GM19023 (cell line): ENCODE results near the gene FAM114A2.

Source experiments
- ATAC-seq: cut with Tn5 transposase; IDR thresholded peaks from one replicate; pipeline ENCODE4 v1.9.1; 2021; ENCODE audit warnings: mild to moderate bottlenecking, moderate library complexity; ENCODE audit not compliant: unreplicated experiment

The FAM114A2 gene

GRCh38 chr5:153988510-153988909 is 50.2 kb downstream of the FAM114A2 start:
- no peak for ATAC-seq

DNA sequence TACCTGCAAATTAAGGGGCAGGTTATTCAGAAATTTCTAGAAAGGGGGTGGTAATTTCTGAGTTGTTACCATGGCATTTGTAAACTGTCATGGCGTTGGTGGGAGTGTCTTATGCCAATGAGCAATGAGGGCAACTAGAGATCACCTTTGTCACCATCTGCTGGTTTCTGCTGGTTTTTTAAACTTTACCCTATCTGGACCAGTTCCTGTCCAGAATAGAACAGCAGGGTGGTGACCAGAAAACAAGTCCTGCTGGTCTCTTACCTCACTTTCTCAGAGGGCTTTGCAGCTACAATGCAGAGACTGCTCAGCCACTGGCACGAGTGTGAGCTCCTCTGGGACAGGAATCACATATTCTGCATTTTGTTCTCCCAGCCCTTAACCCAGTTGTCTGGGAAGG is 51.4 kb downstream of the FAM114A2 start:
- no peak for ATAC-seq

- no peak for ATAC-seq
Observed at GRCh38 chr5:153985498-153985897, 53.2 kb downstream of the FAM114A2 start.

DNA sequence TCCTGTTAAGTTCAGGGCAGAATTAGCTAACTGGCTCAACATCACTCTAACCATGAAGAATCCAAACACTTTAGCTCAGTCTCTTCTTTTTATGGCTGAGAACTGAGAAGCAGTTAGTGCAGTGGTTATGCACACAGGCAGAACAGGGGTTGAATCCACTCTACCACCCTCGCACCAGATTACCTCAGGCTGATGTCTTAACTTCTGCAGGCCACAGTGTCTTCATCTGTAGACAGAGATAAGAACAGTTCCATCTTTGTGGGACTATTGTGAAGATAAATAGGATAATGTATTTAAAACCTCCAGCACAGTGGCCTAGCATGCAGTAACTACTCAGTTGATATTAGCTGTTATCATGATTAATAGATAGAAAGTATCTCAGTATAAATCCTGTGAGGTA is 54.8 kb downstream of the FAM114A2 start:
- ATAC-seq: no peak

- ATAC-seq: no peak
Observed at GRCh38 chr5:153981905-153982605, 56.7 kb downstream of the FAM114A2 start.

DNA sequence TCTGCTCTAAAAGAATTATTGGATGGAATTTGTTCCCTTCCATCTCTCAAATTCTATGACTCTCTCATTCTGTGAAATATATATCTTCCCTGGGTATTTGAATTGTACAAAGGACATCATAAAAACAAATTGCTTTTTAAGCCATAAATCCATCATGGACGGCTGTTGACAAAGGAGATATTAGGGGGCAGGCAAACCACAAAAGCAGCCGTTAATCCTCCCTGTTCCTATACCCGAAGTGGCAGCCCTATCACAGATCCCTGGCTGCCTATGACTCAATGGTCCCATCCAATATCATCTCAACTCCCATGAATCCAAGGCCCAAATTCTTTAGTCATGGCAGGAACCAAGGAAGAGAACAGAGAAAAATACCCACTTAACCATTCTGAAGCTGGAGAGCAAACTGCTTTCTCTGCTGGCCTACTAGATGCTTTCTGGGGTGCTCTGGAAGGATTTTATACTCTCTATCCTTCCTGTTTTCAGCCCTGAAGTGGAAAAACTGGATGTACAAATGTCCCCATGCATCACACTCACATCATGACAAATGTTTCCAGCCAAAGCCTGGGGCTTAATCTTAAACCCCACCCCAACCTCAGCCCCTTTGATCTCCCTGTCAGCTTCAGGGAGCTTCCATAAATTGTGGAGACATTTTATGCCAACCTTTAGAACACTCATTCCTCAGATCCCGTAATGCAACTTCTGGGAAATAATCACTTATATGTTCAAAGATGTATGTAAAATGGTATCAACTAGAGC is 59.5 kb downstream of the FAM114A2 start:
- ATAC-seq: no peak

DNA sequence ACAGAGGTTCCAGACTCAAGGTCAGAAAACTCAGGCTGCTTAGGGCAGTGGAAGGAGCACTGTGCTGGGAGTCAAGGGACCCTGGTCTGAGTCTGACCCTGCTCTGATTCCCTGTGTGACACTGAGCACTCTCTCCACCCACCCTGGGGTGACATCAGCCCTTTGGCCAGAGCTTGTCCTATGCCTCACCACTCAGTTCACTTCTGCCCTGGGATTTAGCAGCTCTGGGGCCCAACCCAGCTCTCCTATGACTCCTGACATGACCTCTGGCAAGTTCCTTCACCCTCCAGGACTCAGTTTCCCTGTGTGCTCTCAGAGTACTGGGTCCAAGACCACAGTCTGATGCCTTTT is 63.9 kb downstream of the FAM114A2 start:
- ATAC-seq: no peak

- peak; percentile 76 for ATAC-seq
Observed at GRCh38 chr5:153974131-153974812, 64.4 kb downstream of the FAM114A2 start.

- ATAC-seq: no peak
Observed at GRCh38 chr5:153972240-153972639, 66.5 kb downstream of the FAM114A2 start.

DNA sequence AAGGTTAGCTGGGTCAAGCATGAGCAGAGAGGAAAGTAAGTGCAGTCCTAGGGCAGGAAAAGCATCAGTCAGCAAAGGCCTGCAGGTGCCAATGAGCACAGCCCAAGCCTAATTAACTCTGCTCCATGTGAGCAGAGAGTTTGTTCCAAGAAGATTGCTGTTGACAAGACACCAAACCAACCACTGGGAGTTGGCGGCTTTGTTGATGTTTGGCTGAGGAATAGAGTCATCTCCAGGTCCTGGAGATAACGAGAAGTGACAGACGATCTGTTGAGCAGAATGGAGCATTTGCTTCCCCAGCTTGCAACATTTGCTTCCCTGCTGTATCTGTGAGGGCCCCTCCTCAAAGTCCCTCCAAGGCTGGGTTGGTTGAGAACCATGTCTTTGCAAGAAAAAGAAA is 68.2 kb downstream of the FAM114A2 start:
- ATAC-seq: no peak

DNA sequence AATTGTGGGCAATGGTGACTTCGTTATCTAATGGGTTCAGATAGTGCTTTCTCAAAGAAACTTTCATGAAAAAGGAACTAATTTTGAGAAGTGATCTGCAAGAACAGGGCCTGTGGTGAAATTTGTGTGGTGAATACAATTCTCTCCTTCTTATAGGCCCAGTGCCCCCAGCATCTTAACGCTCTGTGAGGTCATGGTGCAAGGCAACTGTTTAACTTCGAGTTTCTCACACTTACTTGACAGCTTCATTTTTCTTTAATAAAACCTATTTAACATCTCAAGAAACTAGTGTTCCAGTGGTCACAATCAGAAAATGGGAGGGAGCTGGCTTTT is 69.2 kb downstream of the FAM114A2 start:
- no peak for ATAC-seq

DNA sequence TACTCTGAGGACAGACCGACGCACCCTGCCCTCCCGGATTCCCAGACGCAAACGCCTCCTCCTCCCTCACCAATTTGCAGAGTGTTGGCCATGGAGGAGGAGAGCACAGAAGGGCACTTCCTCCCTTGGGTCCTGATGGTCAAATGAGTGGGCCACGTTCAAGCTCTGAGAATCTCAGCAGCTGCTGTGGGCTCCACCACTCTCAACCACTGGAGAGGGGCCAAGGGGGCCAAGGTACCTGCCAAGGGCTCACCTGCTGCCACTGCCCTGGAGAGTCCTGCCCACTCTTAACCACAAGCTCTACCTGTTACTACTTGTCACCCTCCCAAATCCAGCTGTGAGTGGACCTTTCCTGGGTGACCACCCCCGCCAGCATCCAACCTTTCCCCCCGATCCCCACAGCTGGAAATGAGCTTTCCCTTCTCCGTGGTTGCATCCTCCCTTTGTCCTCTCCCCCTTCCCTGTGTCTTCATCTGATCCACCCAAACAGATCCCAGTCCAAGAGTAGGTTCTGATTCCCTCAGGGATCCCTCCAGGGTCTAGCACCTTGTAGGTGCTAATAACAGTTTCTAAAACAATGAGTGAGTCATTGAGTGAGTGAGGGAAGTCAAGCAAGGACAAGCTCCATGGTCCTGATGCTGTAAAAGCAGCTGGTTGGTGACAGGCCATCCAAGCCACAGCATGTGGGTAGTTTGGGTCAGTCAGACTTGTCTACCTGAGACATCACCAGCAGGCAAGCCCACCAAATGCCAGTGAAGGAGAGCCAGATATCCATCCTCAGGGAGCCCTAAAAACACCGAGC is 69.7 kb downstream of the FAM114A2 start:
- ATAC-seq: no peak

- ATAC-seq: peak; percentile 77
Observed at GRCh38 chr5:153964880-153965645, 73.6 kb downstream of the FAM114A2 start.

- ATAC-seq: peak; percentile 8
Observed at GRCh38 chr5:153964191-153964879, 74.4 kb downstream of the FAM114A2 start.

GRCh38 chr5:153960269-153961215 is 78.2 kb downstream of the FAM114A2 start:
- ATAC-seq: no peak

DNA sequence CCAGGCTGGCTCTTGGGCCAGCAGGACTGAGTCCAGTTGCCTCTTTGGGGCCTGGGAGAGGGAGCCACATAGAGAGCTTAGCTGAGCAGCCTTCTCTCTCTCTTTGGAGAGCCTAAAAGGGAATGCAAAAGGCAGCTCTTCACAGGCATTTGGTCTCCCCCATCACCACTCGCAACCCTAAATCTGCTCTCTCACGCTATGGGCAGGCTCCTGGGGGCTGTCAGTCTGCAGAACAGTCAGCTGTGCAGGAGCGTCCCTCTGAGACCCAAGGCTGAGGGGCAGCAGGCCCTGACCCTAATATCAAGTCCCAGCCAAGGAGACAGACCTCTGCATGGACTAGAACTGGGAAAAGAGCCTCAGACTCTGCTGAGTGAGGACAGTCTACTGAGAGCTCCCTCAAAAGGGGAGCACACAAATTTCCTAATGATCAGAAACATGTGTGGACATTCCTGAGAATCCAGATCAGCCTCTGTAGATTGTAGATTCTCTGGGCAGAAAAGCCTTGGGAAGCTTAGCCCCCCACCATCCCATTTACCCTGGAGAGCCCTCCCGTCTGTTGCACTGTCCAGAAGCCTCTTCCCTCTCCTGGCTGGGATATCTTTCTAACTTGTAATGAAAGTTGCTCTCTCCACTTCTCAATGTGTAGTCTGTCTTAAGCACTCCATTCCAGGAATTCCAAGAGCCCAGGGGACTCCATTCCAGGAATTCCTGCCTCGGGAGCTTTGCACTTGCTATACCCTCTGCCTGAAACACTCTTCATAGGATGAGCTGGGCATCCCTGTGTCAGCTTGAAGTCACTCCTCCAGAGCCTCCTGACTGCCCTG is 79.4 kb downstream of the FAM114A2 start:
- no peak for ATAC-seq

- ATAC-seq: no peak
Observed at GRCh38 chr5:153957205-153957604, 81.5 kb downstream of the FAM114A2 start.

DNA sequence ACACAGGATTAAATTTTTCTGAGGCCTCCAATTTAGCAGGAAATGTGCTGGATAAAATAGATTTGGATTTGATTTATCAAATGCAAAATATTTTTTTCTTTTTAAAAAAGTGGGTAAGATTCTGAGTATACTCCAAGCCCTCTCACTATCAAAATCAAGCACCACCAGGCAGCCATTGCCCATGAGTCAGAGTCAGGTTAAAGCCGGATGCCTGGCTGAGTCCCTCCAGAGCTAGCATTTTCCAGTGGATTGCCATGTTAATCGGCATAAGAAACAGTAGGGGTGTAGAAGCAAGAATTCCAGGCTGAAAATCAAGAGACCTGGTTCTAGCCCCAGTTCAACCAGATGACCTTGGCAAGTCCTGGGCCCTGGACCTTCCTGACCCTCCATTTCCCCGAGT is 85.3 kb downstream of the FAM114A2 start:
- ATAC-seq: no peak
